Stimulated activated CD4-positive, alpha-beta T cell treated with anti-CD3 and anti-CD28 coated beads, TNF-alpha, amount 100 ng/mL, for 1 hour (primary cell): ENCODE measurements around the gene ADCY1.

Source experiments
- DNase-seq, 3 donors: peaks; one replicate each; pipeline ENCODE4 v3.0.0-alpha.2; 2020; ENCODE audit warnings: low read depth in 3 of 3, low spot score in 1 of 3

Gene ADCY1

DNA sequence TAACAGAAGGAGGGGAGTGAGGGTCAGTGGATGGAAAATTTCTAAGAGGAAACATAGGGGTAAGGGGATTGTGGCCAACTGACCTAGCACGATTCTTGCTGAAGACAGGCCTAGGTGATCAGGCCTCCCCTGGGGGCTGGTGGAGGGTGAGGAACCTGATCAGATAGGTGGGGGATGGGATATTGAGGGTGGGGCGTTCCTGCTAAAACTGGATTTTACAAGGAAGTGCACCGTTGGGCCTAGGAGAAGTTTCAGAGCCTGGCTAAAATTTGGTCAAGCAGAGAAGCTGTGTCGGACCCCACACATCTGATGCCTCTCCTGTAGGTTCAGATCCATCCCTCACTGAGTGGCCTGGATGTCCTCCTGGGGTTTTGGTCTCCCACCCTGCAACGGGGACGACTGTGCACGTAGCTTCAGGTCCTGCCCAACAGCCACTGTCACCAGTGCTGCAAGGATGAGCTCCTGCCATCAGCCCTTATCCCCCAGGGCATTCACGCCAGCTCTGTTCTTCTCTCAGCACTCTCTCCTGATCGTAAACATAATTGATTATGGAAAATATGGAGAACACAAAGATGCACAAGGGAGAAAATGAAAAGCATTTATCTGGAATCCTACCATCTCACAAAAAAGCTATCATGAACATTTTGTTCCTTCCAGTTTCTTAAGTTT is 89.9 kb downstream of the ADCY1 start:
- DNase-seq = no peak

DNA sequence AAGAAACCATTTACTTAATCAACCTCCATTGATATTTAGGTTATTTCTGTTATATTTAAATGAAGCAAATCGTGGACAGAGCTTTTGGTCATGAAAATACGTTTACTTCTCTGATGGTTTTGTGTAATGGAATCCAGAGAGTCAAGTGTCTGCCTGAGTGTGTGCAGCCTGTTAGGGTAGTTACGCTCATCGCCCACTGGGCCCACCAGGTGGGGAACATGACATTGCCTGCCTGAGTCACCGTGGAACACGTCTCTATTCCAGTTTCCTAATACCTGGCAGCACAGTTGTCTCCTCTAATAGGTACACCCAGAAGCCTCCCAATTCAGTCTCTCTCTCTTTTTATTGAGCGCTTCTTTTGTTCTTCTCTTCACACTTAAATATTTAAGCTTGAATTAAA is 91.0 kb downstream of the ADCY1 start:
- DNase-seq = no peak

- no peak for DNase-seq
Observed at GRCh38 chr7:45670227-45670626, 96.1 kb downstream of the ADCY1 start.

- DNase-seq = no peak
Observed at GRCh38 chr7:45670717-45671116, 96.5 kb downstream of the ADCY1 start.

GRCh38 chr7:45677311-45677900 is 103.2 kb downstream of the ADCY1 start:
- DNase-seq = no peak

GRCh38 chr7:45679516-45679915 is 105.3 kb downstream of the ADCY1 start:
- no peak for DNase-seq

DNA sequence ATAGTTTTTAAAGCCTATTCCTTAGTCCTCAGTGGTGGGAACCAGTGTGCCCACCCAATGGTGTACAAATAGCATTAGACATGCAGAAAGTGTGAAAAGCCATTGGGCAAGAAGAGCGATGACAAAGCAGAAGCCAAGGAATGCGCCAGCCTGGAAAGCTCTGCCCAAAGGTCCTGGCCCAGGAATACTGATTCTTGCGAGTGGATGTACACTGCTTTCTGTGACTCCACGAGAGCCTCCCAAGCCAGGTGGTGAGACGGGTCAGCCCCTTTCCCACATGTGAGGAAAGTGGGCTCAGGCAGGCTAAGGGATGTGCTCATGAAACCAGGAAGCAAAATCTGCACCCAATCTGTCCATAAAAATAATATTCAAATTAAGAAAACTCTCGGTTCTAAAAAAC is 106.6 kb downstream of the ADCY1 start:
- no peak for DNase-seq

GRCh38 chr7:45681596-45682357 is 107.6 kb downstream of the ADCY1 start:
- no peak for DNase-seq

DNA sequence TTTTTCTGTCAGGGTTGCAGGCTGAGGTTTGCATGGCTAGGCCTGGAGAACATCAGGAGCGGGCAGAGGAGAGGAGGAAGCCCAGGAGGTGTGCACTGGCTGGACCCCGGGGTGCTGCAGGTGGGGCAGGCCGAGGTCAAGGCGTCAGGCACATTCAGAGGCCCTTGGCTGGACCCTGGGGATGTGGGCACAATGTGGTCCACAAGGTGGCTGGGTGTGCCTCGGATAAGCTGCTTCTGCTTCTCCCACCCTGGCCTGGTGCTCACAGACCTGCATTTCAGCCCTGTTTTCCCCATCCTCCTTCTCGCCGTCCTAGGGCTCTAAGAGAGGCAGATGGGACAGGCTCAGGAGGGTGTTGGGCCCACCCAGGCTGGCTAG is 108.2 kb downstream of the ADCY1 start:
- DNase-seq = no peak

DNA sequence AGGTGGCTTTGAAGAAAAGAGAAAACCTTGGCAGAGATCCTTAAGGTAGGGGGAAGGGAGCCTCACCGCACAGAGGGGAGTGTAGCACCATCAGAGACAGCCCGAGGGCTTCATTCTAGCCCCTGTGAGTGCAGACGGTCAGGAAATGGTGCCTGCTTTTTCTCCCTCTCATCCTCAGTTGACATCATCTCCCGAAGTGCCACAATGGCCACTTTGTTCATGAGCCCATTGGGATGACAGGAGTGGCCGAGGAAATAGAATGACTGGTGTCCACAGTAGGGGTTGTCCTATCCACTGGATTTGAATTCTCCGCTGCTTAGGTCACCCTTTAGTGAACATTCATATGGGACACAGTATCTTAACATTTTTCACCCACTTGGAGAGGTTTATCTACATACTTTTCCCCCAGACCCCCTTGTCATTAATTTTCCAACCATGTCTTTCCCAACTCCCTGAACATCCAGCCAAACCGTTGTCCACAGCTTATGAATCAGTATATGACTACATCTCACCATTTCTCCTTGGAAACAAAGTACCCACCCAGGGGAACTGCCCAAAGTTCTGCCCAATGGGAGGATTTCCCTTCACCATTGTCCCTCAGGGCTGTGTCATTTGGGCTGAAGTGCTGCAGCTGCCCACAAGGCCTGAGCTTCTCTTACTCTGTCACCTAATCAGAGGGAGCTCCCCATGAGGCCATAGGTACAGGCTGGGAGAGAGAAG is 108.8 kb downstream of the ADCY1 start:
- no peak for DNase-seq

GRCh38 chr7:45683556-45684148 is 109.5 kb downstream of the ADCY1 start:
- no peak for DNase-seq

GRCh38 chr7:45684910-45685618 is 110.9 kb downstream of the ADCY1 start:
- no peak for DNase-seq

DNA sequence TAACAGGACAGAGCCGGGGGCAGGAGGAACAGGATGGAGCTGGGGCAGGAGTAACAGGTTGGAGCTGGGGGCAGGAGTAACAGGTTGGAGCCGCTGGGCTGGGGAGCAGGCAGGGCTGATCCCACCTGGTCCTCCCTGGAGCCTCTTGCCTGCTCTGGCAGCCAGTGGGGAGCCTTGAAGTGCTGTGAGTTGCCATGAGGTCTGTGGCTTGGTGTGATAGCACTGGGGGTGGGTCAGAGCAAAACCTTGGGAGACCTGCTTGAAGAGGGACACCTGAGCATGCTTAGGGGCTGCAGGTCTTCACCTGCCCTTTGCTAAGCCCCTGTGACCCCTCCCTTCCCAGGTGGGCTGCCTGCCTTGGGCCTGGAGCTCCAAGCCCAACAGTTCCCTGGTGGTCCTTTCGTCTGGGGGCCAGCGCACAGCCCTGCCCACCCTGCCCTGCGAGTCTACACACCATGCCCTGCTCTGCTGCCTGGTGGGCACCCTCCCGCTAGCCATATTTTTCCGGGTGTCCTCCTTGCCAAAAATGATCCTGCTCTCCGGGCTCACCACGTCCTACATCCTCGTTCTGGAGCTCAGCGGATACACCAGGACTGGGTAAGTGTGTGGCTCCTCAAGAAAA is 111.6 kb downstream of the ADCY1 start:
- DNase-seq = no peak

GRCh38 chr7:45686441-45687184 is 112.4 kb downstream of the ADCY1 start:
- DNase-seq = no peak

- no peak for DNase-seq
Observed at GRCh38 chr7:45687185-45687560, 113.0 kb downstream of the ADCY1 start.

- no peak for DNase-seq
Observed at GRCh38 chr7:45687721-45688120, 113.6 kb downstream of the ADCY1 start.

DNA sequence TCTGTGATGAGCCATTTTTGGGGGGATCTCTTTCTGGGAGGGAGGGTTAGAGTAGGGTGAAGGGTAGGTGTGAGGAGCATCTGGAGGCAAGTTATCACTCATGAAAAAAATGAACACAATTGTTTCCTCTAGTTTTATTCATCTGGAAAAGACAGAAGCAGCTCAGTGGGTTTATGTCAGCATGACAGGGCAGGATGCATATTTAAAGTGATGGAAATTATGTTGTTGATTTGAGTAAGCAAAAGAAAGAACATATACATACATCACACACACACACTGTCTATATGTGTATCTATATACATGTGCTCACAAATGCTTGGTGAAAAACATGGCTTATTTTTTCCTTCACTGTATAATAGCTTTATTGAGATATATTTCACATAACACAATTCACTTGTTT is 114.2 kb downstream of the ADCY1 start:
- DNase-seq = no peak

DNA sequence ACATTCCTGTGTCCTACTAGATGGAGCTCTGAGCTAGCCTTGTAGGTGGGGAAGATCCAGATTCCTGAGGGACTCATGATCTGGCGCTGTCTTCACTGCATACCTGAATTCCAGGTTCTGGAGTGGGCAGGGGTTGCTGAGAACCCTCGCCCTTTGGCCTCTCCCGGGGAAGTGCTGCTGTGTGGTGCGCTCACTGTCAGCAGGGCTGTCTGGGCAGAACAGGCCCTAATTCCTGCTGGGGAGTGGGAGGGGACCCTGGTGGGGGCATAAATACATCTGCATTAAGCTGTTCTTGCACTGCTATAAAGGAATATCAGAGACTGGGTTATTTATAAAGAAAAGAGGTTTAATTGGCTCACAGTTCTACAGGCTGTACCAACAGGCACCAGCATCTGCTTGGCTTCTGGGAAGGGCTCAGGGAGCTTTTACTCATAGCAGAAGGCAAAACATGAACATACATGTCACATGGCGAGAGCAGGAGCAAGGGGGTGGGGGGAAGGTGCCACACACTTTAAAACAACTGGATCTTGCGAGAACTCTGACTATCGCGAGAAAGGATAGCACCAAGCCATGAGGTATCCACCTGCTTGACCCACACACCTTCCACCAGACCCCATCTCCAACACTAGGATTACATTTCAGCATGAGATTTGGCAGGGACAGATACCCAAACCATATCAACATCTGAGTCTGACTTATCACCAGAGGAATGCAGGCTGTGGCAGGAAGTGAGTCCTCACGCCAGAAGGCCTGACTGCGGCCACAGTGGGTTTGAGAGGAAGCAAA is 115.0 kb downstream of the ADCY1 start:
- DNase-seq = no peak
